ENCODE measurements around the gene USP32. TPM values are rescaled to one million over a fixed set of nuclear protein-coding genes. Genes with fewer than 3 reads are reported as not detected.

USP32 gene, protein sequence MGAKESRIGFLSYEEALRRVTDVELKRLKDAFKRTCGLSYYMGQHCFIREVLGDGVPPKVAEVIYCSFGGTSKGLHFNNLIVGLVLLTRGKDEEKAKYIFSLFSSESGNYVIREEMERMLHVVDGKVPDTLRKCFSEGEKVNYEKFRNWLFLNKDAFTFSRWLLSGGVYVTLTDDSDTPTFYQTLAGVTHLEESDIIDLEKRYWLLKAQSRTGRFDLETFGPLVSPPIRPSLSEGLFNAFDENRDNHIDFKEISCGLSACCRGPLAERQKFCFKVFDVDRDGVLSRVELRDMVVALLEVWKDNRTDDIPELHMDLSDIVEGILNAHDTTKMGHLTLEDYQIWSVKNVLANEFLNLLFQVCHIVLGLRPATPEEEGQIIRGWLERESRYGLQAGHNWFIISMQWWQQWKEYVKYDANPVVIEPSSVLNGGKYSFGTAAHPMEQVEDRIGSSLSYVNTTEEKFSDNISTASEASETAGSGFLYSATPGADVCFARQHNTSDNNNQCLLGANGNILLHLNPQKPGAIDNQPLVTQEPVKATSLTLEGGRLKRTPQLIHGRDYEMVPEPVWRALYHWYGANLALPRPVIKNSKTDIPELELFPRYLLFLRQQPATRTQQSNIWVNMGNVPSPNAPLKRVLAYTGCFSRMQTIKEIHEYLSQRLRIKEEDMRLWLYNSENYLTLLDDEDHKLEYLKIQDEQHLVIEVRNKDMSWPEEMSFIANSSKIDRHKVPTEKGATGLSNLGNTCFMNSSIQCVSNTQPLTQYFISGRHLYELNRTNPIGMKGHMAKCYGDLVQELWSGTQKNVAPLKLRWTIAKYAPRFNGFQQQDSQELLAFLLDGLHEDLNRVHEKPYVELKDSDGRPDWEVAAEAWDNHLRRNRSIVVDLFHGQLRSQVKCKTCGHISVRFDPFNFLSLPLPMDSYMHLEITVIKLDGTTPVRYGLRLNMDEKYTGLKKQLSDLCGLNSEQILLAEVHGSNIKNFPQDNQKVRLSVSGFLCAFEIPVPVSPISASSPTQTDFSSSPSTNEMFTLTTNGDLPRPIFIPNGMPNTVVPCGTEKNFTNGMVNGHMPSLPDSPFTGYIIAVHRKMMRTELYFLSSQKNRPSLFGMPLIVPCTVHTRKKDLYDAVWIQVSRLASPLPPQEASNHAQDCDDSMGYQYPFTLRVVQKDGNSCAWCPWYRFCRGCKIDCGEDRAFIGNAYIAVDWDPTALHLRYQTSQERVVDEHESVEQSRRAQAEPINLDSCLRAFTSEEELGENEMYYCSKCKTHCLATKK (N-terminal part only)
- 44.7 and 55.2 TPM in 2 replicates for total RNA-seq

DNA sequence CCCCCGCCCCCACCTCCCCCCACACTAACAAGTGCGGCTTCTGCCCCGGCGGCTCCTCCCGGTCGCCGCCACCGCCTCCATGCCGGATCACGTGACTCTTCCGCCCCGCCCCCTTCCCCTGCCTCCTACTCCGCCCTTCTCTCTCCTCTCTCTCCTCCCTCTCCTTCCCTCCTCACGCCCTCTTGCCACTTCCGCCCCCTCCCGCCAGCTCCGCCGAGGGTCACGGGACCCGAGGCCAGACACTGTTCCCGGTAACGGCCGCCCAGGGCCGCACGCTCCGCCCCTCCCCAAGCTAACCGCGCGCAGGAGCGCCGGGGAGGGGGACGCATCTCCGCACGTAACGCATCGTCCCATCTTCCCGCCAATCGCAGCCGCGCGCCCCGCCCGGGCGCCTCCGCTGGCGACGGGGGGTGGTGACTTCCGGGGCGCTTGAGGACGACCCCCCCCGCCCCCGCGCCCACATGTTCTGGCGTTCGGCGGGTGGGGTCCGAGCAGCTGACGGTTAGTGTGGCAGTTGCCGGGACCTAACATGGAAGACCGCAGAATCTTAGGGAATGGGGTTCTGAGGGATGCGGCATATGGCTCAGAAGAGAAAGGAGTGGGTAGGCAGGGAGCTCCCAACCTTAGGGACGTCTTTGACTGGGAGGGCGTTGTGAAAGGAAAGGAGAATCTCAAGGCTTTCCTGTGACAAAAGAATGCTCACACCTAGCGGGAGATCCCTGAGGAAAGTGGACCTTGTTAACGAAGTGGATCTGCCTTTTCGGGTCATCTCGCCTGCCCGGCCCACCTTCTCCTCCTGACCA lies at the start of gene USP32:
Gene USP32, minus strand, starts transcription at position 92 of the 803 bp plus-strand sequence. CDS start 194 bp downstream, outside the sequence.

DNA sequence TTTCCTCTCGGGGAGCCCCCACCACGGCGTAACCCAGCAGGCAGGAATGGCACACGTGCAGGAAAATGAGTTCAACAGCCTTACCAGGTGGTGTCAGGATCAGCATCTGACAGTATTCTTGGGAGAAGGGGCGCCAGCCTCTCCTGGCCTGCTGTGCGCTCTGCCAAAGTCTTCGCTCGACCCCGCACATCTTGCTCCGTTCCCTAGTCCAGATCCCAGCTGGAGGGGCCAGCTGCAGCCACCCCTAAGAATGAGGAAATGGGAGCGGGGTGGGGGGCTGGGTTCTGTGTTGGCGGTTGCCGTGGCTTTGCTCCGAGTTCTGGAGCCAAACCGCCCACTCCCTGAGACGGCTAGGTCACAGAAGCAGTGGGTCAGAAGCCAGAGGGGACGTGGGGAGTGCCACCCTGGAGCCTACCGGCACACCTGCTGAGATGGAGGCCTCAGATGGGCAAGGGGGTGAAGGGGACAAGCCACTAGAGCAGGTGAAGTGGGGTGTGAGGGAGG lies 30.3 kb upstream of the USP32 start, which contains the start of gene CHCT1:
Gene CHCT1, plus strand, starts transcription at position 328 of the 504 bp plus-strand sequence. Its CDS starts 104 bp downstream, at position 432.

DNA sequence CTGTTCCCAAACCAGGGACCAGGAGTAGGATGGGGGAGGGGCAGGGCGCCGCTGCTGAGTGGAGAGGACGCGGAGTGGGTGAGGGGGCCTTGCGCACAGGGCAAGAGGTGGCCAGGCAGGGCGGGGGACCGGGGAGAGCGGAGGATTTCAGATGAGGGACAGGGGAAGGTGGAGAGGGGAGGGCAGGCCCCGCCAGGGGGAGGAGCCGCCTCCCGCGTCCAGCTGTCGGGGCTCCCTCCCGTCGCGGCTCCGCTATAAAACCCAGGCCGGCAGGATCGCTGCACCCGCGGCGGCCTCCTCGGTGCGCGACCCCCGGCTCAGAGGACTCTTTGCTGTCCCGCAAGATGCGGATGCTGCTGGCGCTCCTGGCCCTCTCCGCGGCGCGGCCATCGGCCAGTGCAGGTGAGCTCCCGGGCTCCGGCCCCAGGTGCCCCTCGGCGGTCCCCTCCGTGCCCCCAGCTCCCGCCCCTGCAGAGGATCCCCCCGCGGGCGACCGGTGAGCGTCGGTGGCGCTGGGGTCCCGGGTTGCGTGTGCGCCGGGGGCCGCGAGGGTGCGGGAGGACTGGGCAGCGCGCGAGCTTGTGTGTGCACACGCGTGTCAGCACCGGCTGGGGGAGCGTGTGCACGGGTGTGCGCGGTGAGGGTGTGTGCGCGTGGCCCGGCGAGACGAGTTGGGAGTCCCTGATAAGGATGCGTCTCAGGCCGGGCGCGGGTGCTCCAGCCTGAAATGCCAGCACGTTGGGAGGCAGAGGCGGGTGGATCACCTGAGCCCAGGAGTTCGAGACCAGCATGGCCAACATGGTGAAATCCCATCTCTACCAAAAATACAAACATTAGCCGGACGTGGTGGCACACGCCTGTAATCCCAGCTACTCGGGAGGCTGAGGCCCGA lies 242.0 kb downstream of the USP32 start, which contains the start of gene CA4:
Gene CA4, plus strand, starts transcription at position 283 of the 892 bp plus-strand sequence. Its CDS starts 62 bp downstream, at position 345.

Other genes starting within 250 kb of the USP32 start
- 0.14 TPM in 1 of 2 replicates, not detected in the other for gene CA4, start 242.2 kb downstream of the USP32 start, total RNA-seq
- 0.14 TPM in 1 of 2 replicates, not detected in the other for gene CHCT1, start 30.4 kb upstream of the USP32 start, total RNA-seq
- 40.2 and 41.6 TPM in 2 replicates for gene APPBP2, start 134.1 kb upstream of the USP32 start, total RNA-seq
- 6.7 and 11.0 TPM in 2 replicates for gene PPM1D, start 208.1 kb upstream of the USP32 start, total RNA-seq

Measured in smooth muscle cell of bladder (primary cell).